Neural crest cell (in vitro differentiated cells): ENCODE data around the gene EEF1G. TPM values are rescaled to one million over a fixed set of nuclear protein-coding genes. Genes with fewer than 3 reads are reported as not detected.

Experiments
- DNase-seq: peaks from one replicate; pipeline ENCODE4 v3.0.0; 2021; ENCODE audit warnings: low read depth, mixed read lengths, low spot score
- H3K27ac Mint-ChIP-seq: one replicate; pipeline ENCODE4 v1.8.0; 2021; ENCODE audit warnings: mild to moderate bottlenecking, mixed read lengths; ENCODE audit not compliant: unreplicated experiment
- H3K27me3 Mint-ChIP-seq: 2 replicates; pipeline ENCODE4 v1.8.0; 2021; ENCODE audit warnings: low read depth, mild to moderate bottlenecking, mixed read lengths
- H3K36me3 Mint-ChIP-seq: 2 replicates; pipeline ENCODE4 v1.8.0; 2021; ENCODE audit warnings: low read depth, mild to moderate bottlenecking, mixed read lengths
- H3K4me1 Mint-ChIP-seq: 2 replicates; pipeline ENCODE4 v1.8.0; 2021; ENCODE audit warnings: mixed read lengths
- H3K4me3 Mint-ChIP-seq: one replicate; pipeline ENCODE4 v1.8.0; 2021; ENCODE audit warnings: mild to moderate bottlenecking, mixed read lengths
- H3K9me3 Mint-ChIP-seq: 2 replicates; pipeline ENCODE4 v1.8.0; 2021; ENCODE audit warnings: mixed read lengths
- total RNA-seq: library from RNA; stranded (reverse); gene quantifications from 2 replicates; pipeline ENCODE4 v1.2.1, GENCODE V29; 2021
- TF ChIP-seq, protein P1 (sequence below): fragments of 200-600 bp; sonication (generic); conservative IDR thresholded peaks from 2 replicates; pipeline ENCODE4 v1.5.0; 2021; ENCODE audit warnings: antibody characterized with exemption, mild to moderate bottlenecking

EEF1G gene
- total RNA-seq, 1 donor from 2014 or later, result 2,024 TPM

GRCh38 chr11:62558669-62559068 lies 15.0 kb downstream of the EEF1G start:
- H3K27ac Mint-ChIP-seq, result no peak overlapping the region
- DNase-seq, result no peak
- H3K9me3 Mint-ChIP-seq, result no peaks in the 10 kb centered on the region
- no peaks in the 10 kb centered on the region for H3K27me3 Mint-ChIP-seq
- H3K4me1 Mint-ChIP-seq, result peaks cover 57% of the 10 kb centered on the region
- TF ChIP-seq, protein P1, sequence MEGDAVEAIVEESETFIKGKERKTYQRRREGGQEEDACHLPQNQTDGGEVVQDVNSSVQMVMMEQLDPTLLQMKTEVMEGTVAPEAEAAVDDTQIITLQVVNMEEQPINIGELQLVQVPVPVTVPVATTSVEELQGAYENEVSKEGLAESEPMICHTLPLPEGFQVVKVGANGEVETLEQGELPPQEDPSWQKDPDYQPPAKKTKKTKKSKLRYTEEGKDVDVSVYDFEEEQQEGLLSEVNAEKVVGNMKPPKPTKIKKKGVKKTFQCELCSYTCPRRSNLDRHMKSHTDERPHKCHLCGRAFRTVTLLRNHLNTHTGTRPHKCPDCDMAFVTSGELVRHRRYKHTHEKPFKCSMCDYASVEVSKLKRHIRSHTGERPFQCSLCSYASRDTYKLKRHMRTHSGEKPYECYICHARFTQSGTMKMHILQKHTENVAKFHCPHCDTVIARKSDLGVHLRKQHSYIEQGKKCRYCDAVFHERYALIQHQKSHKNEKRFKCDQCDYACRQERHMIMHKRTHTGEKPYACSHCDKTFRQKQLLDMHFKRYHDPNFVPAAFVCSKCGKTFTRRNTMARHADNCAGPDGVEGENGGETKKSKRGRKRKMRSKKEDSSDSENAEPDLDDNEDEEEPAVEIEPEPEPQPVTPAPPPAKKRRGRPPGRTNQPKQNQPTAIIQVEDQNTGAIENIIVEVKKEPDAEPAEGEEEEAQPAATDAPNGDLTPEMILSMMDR, result no peak
- H3K4me3 Mint-ChIP-seq, result no peak overlapping the region
- H3K36me3 Mint-ChIP-seq, result peaks cover 40% of the 10 kb centered on the region

GRCh38 chr11:62556875-62557631 lies 16.6 kb downstream of the EEF1G start:
- TF ChIP-seq, protein P1, result no peak
- no peak for DNase-seq
- Mint-ChIP-seq H3K4me3 (peak overlapping the region; percentile 58), H3K36me3 (peaks cover 37% of the 10 kb centered on the region), H3K27ac (no peak overlapping the region), H3K9me3 (no peaks in the 10 kb centered on the region), H3K27me3 (peaks cover 3% of the 10 kb centered on the region), H3K4me1 (peaks cover 71% of the 10 kb centered on the region)

DNA sequence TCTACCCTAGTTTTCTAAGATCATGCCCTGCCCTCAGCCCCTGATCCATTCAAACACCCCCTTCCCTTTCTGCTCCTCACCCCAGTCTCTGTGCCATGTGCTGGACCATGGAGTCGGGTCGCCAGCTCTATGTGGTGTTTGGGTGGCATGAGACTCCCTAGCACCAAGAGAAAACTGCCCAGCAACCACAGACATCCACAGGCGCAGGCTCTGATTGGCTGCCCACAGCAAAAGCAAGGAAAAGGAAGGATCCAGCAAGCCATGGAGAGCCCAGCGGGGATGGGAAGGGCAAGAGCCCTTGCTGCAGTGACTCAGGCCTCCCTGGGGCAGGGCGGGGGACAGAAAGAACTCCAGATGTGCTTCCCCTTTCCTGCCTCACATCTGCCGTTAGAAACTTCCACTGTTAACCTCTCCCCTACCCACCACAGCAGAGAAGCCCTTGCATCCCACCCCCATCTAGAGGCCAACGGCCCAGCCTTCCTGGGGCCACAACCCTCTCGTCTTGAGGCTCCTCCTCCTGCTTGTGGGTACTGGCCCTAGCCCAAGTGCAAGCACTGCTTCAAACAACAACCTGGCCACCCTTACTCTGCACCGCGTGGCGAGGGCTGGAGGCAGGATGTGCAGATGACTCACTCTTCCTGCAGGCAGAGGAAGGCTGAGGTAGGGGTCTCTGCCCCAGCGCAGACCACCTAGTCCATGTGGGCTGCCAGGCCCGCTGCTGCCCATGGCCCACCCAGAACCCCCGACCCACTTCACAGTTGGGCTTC lies 17.4 kb downstream of the EEF1G start:
- peaks cover 73% of the 10 kb centered on the region for H3K4me1 Mint-ChIP-seq
- H3K36me3 Mint-ChIP-seq, result peaks cover 33% of the 10 kb centered on the region
- no peaks in the 10 kb centered on the region for H3K9me3 Mint-ChIP-seq
- H3K4me3 Mint-ChIP-seq, result peak overlapping the region; percentile 58
- peak overlapping the region; percentile 94 for H3K27ac Mint-ChIP-seq
- TF ChIP-seq, protein P1, result no peak
- DNase-seq, result no peak
- H3K27me3 Mint-ChIP-seq, result peaks cover 11% of the 10 kb centered on the region

DNA sequence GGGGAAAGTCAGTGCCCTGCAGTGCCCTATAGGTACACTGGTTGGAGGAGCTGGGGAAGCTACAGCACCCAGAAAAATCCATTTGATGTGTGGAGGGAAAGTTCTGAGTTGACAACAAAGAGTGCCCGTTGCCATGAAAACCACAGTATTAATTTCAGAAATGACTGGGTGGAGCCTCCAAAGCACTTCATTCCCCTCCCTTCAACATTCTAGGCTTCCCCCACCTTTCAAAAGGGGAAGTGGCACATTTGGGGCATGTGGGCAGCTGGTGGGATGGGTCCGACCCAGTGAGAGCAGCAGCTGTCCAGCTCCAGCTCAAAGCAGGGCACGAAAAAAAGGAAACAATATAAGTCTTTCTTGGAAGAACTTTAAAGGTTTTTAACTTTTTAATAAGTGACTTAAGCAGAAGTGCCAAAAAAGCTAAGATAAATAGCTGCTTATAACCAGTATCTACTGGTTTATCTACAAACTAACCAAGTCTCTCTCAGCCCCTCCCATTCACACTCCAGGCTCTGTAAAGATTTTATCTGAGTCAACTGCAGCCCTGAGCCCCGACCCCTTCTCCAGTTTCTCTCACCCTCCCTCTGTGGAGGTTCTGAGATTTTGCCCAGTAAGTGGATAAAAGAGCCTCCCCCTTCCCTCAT lies 18.1 kb downstream of the EEF1G start:
- peak overlapping the region; percentile 94 for H3K27ac Mint-ChIP-seq
- H3K4me3 Mint-ChIP-seq, result peak overlapping the region; percentile 58
- H3K9me3 Mint-ChIP-seq, result no peaks in the 10 kb centered on the region
- DNase-seq, result no peak
- H3K4me1 Mint-ChIP-seq, result peaks cover 71% of the 10 kb centered on the region
- TF ChIP-seq, protein P1, result no peak
- H3K27me3 Mint-ChIP-seq, result peaks cover 18% of the 10 kb centered on the region
- H3K36me3 Mint-ChIP-seq, result peaks cover 30% of the 10 kb centered on the region

DNA sequence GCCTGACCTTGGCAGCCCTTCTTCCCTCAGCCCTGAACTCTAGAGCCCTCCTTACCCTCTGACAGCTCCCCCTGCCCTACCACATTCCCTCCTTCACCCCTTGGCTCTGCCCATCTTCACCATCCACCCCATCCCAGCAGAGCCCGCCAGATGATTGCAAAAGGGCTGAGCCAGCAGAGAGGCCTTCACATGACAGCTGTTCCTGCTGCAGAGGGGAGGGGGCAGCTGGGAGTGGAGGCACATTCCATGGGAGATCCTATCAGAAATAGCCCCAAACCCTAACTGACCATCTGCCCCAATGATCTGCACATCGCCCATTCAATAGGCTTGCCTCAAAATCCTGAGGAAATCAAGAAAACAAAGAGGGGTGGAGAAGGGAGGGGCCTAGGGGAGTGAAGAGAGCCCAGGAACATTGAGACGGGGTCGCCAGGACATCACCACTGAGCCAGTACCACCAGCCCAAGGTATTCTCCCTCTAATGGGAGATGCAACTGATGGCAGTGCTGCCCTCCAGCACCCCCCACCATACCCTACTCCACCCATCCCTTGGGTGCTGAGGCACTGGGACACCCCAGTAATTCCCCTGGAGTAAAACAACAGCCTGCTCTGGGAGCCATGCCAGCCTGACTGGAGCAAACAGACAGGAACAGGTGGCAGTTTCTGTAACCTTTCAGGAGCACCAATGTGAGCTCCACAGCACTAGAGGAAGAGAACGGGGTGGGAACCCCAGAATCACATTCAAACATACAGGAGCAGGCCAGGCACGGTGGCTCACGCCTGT lies 19.1 kb downstream of the EEF1G start:
- Mint-ChIP-seq H3K4me3 (peak overlapping the region; percentile 74), H3K4me1 (peaks cover 66% of the 10 kb centered on the region)
- DNase-seq, result no peak

More for the DNA sequence above, 19.1 kb downstream of the EEF1G start:
- H3K36me3 Mint-ChIP-seq, result peaks cover 21% of the 10 kb centered on the region
- H3K27me3 Mint-ChIP-seq, result peaks cover 28% of the 10 kb centered on the region
- TF ChIP-seq, protein P1, result no peak
- no peaks in the 10 kb centered on the region for H3K9me3 Mint-ChIP-seq
- H3K27ac Mint-ChIP-seq, result peak overlapping the region; percentile 27
